NCI-H526 (cell line): ENCODE measurements around the gene SERPINB6.
A peak's percentile ranks its signal among the peaks of the same experiment; 100 is the strongest.
"Not testable (repeated sequence)": the region's sequence is repeated elsewhere in the genome, so short reads cannot be mapped to it uniquely, and the experiment has no call there.

Experiments used
- DNase-seq, 2 experiments: peaks; one replicate each; lab custom pipeline; 2025; lab: John Stamatoyannopoulos, UW

SERPINB6 gene

DNA sequence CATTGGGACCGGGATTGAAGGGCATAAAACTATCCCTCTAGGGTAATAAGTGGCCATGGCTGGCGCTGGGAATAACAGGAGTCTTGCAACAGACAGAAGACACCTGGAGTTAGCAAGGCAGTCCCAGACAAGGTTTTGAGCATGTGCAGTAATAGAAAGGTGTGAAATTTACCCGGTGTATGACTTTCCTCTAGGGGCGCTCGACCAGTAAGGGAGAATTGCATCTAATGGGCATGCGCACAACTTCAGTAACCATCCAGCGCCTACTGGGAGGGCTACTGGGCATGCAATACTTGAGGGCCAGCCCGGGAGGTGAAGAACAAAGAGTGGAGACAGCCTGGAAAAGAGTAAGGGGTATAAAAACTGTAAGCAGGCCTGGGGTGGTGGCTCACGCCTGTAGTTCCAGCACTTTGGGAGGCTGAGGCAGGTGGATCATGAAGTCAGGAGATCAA is 32.7 kb downstream of the SERPINB6 start:
- DNase-seq = peak; percentile 58 to 67

GRCh38 chr6:2938004-2938631 is 33.2 kb downstream of the SERPINB6 start:
- no peak for DNase-seq

DNA sequence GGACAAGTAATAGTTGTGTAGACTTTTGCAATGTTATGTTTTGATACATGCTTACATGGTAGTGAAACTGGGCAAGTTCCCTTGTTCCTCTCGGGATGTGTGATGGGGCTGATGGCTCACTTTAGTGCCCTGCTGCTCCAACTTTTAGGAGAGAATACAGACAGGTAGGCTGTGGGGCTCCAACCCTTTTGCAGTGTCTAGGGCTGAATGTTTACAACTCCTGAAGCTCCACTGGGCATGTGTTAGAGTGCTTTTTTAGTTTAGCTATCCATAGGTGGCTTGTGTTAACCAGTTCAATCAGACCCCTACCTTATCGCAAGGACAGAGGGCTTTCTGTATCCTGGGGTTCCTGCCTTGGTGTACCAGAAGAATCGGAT is 33.8 kb downstream of the SERPINB6 start:
- no peak for DNase-seq

- no peak for DNase-seq
Measured at GRCh38 chr6:2935566-2936291, 35.6 kb downstream of the SERPINB6 start.

GRCh38 chr6:2934057-2934456 is 37.3 kb downstream of the SERPINB6 start:
- no peak for DNase-seq

GRCh38 chr6:2932911-2933310 is 38.5 kb downstream of the SERPINB6 start:
- DNase-seq = not testable (repeated sequence)

DNA sequence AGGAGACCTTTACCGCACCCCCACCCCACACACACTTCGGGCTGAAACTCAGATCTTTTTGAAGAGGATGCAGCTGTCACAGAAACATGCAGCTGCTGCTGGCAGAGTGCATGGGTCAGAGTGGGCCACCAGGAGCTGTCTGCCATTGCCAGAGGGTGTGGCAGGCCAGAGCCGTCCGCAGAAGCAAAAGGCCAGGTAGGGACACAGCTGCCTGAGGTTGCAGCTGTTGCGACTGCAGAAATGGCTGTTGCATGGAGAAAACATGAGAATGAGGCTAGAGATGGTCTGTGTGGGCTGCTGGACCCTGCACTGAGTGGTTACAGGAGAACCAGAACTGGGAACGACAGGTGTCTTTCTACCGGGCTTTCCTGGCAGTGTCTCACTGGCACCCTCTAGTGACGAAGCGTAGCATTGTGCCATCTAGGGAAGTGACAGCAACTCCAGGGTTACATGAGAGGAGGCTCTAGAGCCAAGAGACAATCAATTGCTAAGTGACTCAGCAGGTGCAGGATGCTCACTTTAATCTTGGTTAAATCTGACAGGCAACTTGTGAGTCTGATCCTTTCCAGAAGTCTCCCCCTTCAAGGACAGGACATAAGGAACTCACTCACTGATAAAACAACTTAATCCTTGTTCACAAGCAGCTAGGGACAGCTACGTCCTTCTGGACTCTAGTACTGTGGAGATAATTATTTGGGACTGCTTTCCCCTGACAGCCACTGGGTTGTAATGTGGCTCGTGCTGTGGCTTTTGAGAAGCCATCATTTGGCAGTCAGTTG is 39.2 kb downstream of the SERPINB6 start:
- DNase-seq = peak; percentile 78 to 89

GRCh38 chr6:2931055-2931454 is 40.3 kb downstream of the SERPINB6 start:
- no peak for DNase-seq

- not testable (repeated sequence) for DNase-seq
Measured at GRCh38 chr6:2927931-2928330, 43.4 kb downstream of the SERPINB6 start.

DNA sequence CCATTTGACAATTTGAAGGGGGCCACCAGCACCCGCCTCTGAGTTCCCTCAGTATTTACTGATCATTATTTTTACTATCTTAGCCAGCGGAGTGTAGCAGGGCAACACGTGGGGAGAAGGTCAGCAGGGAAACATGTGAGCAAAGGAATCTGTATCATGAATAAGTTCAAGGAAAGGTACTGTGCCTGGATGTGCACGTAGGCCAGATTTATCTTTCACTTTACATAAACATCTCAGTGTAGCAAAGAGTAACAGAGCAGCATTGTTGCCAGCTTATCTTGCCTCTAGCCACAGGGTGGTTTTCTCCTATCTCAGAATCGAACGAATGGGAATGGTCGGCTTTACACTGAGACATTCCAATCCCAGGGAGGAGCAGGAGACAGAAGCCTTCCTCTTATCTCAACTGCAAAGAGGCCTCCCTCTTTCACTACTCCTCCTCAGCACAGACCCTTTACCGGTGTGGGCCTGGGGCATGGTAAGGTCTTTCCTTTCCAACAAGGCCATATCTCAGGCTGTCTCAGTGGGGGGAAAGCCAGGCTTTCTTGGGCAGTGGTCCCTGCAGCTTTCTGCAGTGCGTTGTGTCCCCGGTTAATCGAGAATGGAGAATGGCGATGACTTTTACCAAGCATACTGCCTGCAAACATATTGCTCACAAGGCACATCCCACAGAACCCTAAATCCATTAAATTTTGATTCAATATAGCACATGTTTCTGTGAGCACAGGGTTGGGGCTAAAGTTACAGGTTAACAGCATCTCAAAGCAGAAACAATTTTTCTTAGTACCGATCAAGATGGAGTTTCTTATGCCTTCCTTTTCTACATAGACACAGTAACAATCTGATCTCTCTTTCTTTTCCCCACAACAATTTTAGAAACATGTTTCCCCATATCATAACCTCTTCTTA is 45.3 kb downstream of the SERPINB6 start:
- DNase-seq = not testable (repeated sequence)

- DNase-seq = no peak
Measured at GRCh38 chr6:2921520-2922115, 49.7 kb downstream of the SERPINB6 start.

- no peak for DNase-seq
Measured at GRCh38 chr6:2920671-2921112, 50.7 kb downstream of the SERPINB6 start.

GRCh38 chr6:2919886-2920285 is 51.5 kb downstream of the SERPINB6 start:
- no peak for DNase-seq

DNA sequence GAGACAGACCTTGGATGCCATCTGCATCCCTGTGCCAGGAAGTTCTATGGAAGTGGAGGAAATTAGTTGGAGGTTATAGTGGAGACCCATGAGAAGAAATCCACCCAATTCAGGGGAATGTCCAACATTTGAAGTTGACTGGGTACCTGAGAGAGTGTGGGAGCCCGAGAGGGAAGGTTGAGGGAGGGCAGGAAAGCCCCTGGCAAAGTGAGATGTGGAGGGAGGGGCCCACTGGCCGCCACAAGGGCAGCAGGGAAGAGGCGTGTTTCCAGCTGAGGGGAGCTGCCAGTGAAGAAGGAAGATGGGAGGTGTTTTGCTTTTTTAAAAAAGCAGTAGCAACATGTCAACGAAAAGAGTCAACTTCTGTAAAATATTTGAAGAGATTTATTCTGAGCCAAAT is 52.0 kb downstream of the SERPINB6 start:
- DNase-seq = no peak

DNA sequence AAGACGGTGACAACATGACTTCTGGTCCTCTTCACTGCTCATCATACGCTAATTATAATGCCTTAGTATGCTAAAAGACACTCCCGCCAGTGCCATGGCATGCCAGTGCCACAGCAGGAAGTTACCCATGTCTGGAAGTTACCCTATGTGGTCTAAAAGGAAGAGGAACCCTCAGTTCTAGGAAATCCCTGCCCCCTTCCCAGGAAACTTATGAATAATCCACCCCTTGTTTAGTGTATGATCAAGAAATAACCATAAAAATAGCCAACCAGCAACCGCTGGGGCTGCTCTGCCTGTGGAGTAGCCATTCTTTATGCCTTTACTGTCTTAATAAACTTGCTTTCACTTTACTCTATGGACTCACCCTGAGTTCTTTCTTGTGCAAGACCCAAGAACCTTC is 52.4 kb downstream of the SERPINB6 start:
- no peak for DNase-seq

GRCh38 chr6:2917801-2918445 is 53.4 kb downstream of the SERPINB6 start:
- no peak for DNase-seq

DNA sequence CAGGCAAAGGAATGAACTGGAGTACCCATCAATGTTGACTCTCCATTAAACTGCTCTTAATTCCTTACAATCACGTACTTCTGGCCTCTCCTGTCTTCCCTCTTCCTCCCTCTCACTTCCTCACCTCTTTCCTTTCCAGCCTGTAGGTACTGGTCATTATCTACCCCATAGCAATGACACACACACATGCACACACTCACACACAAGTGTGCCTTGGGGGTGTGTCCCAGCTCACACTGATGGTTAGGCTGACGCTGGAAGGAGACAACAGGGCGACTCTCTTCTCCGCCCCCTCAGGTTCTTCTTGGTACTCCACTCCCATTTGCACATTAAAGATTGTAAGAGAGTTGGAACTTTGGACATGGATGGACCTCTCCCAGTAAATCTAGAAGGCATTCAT is 54.3 kb downstream of the SERPINB6 start:
- DNase-seq = no peak

GRCh38 chr6:2916158-2916925 is 55.0 kb downstream of the SERPINB6 start:
- no peak for DNase-seq

DNA sequence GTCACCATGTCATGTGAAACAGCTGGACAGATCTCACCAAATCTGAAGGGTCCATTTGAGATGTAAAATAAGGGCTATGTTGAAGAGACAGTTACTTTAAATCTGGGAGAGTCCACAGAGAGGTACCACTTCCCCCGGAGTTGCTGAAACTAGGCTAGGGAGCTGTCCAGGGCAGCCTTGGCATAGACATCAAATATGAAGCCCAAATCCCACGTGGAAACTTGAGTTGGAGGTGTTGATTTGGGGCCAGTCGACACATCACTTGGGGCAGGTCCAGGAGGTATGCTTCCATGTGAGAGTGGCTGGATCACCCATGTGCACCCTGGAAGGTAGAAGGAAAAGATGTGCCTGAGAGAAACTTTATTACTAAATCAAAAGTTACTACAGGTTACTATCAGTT is 56.2 kb downstream of the SERPINB6 start:
- no peak for DNase-seq

GRCh38 chr6:2914318-2914660 is 57.1 kb downstream of the SERPINB6 start:
- DNase-seq = peak in 1 of 2 experiments; percentile 23
